Brain microvascular endothelial cell (primary cell): Measurements from ENCODE around the gene MICAL2.

Experiments
- DNase-seq: peaks from one replicate; pipeline ENCODE4 v3.0.0-alpha.2; 2020
- H3K27ac ChIP-seq: fragments of 250-450 bp; sonication (Bioruptor Pico); 2 replicates; pipeline ENCODE4 v1.5.1; 2020; ENCODE audit warnings: mild to moderate bottlenecking, moderate library complexity
- H3K27me3 ChIP-seq: fragments of 250-450 bp; sonication (Bioruptor Pico); replicated peaks from 2 replicates; pipeline ENCODE4 v1.5.1; 2020; ENCODE audit warnings: mild to moderate bottlenecking
- H3K36me3 ChIP-seq: fragments of 250-450 bp; sonication (Bioruptor Pico); replicated peaks from 2 replicates; pipeline ENCODE4 v1.5.1; 2020; ENCODE audit warnings: mild to moderate bottlenecking
- H3K4me3 ChIP-seq: 2 replicates; pipeline ENCODE4 v1.5.1; 2011; ENCODE audit warnings: low read depth, mild to moderate bottlenecking, control low read depth, low read length, moderate library complexity
- CTCF ChIP-seq: IDR thresholded peaks from 2 replicates; pipeline ENCODE4 v1.5.1; 2011; ENCODE audit warnings: low read depth, mild to moderate bottlenecking, moderate library complexity, low read length, control low read depth, inconsistent platforms; ENCODE audit errors: missing control alignments
- in situ Hi-C: cut with HindIII; loops from 2 replicates; pipeline ENCODE4 v1.10.0; 2017; ENCODE audit warnings: low sequenced_read_pairs, low pct_ligation_motif_present

Gene MICAL2

GRCh38 chr11:12071574-12071973 lies 38.8 kb upstream of the MICAL2 start:
- DNase-seq = no peak
- Histone ChIP-seq H3K27me3 (no peaks in the 10 kb centered on the region), H3K36me3 (no peaks in the 10 kb centered on the region), H3K4me3 (no peak overlapping the region), H3K27ac (no peak overlapping the region)
- TF ChIP-seq CTCF = no peak
- in situ Hi-C loops = no loop called here

GRCh38 chr11:12073436-12073835 lies 37.0 kb upstream of the MICAL2 start:
- no peaks in the 10 kb centered on the region for H3K27me3 ChIP-seq
- DNase-seq = no peak
- TF ChIP-seq CTCF = no peak

GRCh38 chr11:12073886-12074285 lies 36.5 kb upstream of the MICAL2 start:
- no peak for DNase-seq
- in situ Hi-C loops = no loop called here

More at GRCh38 chr11:12073436-12073835, 37.0 kb upstream of the MICAL2 start:
- Histone ChIP-seq H3K36me3 (no peaks in the 10 kb centered on the region), H3K4me3 (no peak overlapping the region), H3K27ac (no peak overlapping the region)
- in situ Hi-C loops = no loop called here

GRCh38 chr11:12074529-12075195 lies 35.7 kb upstream of the MICAL2 start:
- H3K4me3 ChIP-seq = no peak overlapping the region
- no peak for TF ChIP-seq CTCF
- no peak for DNase-seq
- no peaks in the 10 kb centered on the region for H3K36me3 ChIP-seq
- in situ Hi-C loops = no loop called here
- H3K27ac ChIP-seq = peak overlapping the region; percentile 97
- H3K27me3 ChIP-seq = no peaks in the 10 kb centered on the region

More at GRCh38 chr11:12073886-12074285, 36.5 kb upstream of the MICAL2 start:
- no peak overlapping the region for H3K27ac ChIP-seq
- H3K36me3 ChIP-seq = no peaks in the 10 kb centered on the region
- H3K27me3 ChIP-seq = no peaks in the 10 kb centered on the region
- TF ChIP-seq CTCF = no peak
- H3K4me3 ChIP-seq = no peak overlapping the region

DNA sequence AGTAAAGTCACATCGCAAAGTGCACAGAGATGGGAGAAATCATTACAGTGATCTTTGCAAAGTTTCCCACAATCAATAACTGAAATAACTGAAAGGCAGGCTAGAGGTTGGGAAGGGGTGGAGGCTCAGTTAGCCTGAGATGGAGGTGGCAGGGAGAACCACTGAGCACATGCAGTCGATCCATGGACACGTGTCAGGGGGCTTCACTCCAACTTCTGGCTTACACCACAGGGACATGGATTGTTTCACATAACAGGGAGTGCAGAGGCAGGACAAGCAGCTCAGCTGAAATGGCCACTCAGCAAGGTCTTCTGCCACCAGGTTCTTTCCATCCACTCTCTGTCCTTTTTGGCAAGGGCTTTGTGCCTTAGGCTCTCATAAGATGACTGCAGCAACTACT lies 35.1 kb upstream of the MICAL2 start:
- no peaks in the 10 kb centered on the region for H3K27me3 ChIP-seq
- no peak for TF ChIP-seq CTCF
- no peak overlapping the region for H3K4me3 ChIP-seq
- H3K36me3 ChIP-seq = no peaks in the 10 kb centered on the region
- DNase-seq = no peak
- in situ Hi-C loops = no loop called here
- H3K27ac ChIP-seq = peak overlapping the region; percentile 97
